Skeletal muscle cell (primary cell): ENCODE results near the gene NOTCH2NLA.
A peak's percentile ranks its signal among the peaks of the same experiment; 100 is the strongest.
"Not testable (repeated sequence)": the region's sequence is repeated elsewhere in the genome, so short reads cannot be mapped to it uniquely, and the experiment has no call there.

Source experiments
- DNase-seq: peaks from one replicate; pipeline ENCODE4 v3.0.0-alpha.2; 2010; ENCODE audit warnings: low read depth
- H3K4me3 ChIP-seq: 2 replicates; pipeline ENCODE4 v1.5.1; 2011; ENCODE audit warnings: low read depth, mild to moderate bottlenecking, control low read depth, low read length, moderate library complexity

NOTCH2NLA gene

DNA sequence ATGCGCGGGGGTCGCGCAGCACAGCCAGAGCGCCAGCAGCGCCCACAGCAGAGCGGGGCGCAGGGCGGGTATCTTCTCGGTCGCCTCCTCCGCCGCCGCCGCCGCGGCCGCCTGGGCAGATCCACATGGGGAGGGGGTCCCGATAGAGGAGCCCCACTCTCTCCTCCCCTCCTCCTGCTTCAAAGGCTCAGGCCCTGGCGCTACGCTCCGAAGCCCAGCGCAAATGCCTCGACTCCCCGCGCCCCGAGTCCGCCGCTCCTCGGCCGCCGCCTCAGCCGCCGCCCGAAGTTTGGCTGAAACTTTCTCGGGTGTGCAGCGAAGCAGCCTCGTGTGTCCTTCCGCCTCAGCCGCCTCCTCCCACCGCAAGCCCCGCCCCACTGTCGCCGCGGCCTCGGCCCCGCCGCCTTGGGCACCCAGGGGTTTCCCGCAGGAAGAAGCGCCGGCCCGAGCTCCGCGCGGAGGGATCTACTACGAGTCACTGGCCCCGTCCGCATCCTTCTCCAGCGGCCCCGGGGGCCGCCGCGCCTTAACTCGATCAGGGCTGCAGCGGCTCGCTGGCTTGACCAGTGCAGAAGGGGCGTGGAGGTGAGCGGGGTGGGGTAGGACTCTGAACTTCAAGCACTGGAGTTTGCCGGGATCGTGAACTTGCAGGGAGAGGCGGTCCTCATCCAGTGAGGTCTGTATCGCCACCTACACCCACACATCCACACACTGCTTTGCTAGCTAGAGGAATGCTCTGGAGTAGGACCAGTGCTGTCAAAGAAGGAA lies at the start of gene NOTCH2NLA:
Gene NOTCH2NLA (minus strand): TSS at position 312 of the 768 bp plus-strand sequence. CDS start 39,684 bp downstream, outside the sequence.
- peak within 1 kb of the TSS; percentile 54 for H3K4me3 ChIP-seq
- DNase-seq = not testable (repeated sequence)

DNA sequence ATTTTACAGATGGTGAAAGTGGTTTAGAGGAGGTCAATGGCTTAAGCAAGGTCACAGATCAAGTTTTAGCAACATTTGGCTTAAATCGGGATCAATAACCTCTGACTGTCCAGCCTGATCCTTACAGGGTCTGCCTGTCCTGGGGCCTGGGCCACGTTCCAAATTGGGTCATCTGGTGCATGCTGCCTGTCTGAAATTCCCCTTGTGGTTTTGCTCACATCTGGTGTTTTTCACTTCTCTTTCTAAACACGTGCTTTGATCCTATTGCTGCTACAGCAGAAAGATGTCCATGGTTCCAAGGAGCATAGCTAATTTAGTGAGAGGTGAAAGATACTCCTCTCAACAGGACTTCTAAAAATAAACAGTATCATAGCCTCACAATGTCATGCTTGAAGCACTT lies 49.5 kb upstream of the NOTCH2NLA start:
- not testable (repeated sequence) for DNase-seq, H3K4me3 ChIP-seq

- DNase-seq, H3K4me3 ChIP-seq: not testable (repeated sequence)
Measured at GRCh38 chr1:146277087-146277486, 48.3 kb upstream of the NOTCH2NLA start.

- DNase-seq = not testable (repeated sequence)
Measured at GRCh38 chr1:146274083-146274482, 45.3 kb upstream of the NOTCH2NLA start.

GRCh38 chr1:146273194-146273593 lies 44.4 kb upstream of the NOTCH2NLA start:
- H3K4me3 ChIP-seq, DNase-seq: not testable (repeated sequence)

More at GRCh38 chr1:146274083-146274482, 45.3 kb upstream of the NOTCH2NLA start:
- H3K4me3 ChIP-seq = not testable (repeated sequence)

- not testable (repeated sequence) for DNase-seq, H3K4me3 ChIP-seq
Measured at GRCh38 chr1:146272734-146273133, 43.9 kb upstream of the NOTCH2NLA start.

- not testable (repeated sequence) for H3K4me3 ChIP-seq, DNase-seq
Measured at GRCh38 chr1:146271977-146272376, 43.2 kb upstream of the NOTCH2NLA start.

- not testable (repeated sequence) for DNase-seq, H3K4me3 ChIP-seq
Measured at GRCh38 chr1:146270129-146270528, 41.3 kb upstream of the NOTCH2NLA start.

DNA sequence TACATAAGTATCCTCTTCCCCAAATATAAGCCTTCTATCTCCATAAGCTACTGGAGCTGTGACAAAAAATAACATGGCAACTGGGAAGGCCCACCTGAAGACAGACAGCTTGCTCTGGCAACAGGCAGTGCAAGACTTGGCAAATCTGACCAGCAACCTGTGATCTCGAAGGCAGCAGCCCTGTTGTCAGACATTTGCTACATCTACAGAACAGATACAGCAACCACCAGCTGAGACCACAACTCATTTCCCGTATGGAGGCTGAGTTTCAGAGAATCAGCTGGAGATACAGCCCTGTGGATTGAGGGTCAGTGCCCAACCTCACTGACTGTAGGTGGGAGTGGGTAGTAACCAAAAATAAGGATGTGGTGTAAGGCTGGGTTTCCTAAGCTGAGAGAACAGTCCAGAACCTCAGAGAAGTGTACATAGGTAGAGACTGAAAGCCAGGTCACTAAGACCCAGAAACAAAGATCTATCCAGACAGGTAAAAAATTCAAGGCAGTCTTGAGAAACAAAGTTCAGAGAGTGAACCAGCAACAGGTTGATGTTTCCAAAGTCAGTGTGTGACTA lies 37.4 kb upstream of the NOTCH2NLA start:
- DNase-seq, H3K4me3 ChIP-seq: not testable (repeated sequence)

GRCh38 chr1:146264761-146265160 lies 35.9 kb upstream of the NOTCH2NLA start:
- not testable (repeated sequence) for DNase-seq, H3K4me3 ChIP-seq

DNA sequence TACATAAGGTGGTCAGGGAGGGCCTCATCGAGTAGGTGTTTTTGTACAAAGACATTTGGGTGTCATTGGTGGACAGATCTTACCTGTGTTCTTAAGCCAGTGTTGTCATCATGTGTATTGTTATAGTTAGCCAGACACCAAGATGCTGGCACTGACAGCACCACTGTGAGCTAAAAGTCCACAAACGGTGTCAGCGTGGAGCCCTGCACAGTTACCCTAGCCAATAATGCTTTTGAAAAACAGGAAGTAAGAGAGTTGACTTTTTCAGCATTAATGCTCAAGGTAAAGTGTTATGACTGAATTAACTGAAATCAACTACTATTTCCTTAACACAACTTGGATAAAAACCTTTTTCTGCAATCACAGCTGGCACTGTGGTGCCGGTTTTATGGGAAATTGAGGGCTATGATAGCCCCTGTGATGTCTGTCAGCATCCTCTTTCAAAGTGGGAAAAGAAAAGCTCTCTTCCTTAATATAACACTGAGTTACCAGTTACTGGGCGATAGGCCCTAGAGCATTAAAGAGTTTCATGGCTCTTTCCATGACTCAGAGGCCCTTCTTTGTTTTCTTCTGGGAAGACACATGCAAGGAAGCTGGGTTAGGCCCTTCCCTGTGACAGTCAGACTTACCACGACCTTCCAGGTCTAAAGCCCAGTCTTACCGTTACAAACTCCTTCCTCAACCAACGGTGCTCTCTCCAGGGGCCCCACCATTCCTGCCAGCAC lies 31.3 kb upstream of the NOTCH2NLA start:
- not testable (repeated sequence) for DNase-seq, H3K4me3 ChIP-seq

DNA sequence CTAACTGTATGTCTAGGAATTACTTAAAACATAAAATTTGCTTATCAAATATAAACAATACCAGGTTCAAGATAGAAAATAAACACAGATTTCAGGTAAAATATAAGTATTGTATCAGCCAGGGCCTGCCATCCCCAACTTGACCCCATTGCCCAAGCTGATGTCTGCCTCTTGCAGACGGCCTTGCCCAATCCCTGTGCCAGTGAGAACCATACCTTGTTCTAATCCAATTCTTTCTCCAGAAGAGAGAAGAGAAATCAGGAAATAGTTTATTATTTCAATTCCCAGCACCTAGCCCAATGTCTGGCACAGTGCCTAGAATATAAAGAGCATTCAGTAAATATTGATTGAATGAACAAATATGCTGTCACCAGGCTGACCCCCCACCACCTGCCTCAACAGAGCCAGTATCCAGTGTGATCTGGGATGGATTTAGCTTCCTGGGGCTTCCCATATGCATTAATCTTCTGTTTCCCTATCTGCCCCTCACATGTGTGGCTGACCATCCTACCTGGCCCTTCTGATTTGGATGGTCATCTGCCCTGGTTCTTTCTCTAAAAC lies 29.3 kb upstream of the NOTCH2NLA start:
- not testable (repeated sequence) for H3K4me3 ChIP-seq, DNase-seq

DNA sequence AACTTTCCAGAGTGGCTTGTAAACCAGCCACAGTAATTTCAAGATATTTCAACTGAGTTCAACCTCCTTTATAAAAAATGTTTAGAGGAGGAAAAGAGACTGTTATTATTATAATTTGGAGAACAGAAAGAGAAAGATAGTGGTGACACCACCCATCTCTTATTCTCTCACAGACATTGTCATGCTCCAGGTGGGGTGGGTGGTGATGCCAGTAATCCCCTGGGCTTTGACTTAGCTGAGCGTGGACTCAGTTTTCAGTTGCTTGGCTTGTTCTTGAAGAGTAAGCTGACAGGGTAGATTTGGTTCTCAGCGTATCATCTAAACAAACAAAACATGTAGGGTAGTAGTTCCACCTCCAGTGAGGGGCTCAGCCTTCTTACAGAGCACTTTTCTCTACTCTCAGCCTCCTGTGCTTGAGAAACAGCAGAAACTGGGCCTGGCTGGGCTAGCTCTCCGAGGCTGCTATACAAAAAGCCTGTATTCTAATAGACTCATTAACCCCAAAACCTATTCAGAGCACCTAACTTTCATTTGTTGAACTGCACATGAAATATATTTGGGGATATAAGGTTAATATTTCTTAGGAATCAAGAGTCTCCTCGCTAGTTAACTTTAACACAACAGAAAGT lies 25.9 kb upstream of the NOTCH2NLA start:
- DNase-seq, H3K4me3 ChIP-seq: not testable (repeated sequence)

- DNase-seq, H3K4me3 ChIP-seq: not testable (repeated sequence)
Measured at GRCh38 chr1:146253249-146253855, 24.5 kb upstream of the NOTCH2NLA start.

DNA sequence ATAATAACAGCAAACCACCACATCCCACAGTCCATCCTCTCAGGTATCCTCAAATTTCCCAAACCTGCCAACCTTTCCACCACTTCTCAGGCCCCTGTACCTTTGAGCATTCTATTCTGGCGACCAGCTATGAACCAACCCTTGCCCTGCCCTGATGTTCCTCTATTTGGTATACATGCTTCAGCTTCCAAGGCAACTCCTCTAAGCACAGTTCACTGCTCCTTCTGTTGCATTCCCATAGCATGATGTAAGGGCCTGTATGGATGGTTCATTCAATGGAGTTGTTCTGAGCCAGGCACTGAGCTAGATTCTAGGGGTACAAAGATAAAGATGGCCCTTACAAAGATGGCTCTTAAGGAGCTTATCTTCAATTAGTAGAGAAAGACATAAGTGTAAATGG lies 22.7 kb upstream of the NOTCH2NLA start:
- not testable (repeated sequence) for DNase-seq

GRCh38 chr1:146248643-146249042 lies 19.8 kb upstream of the NOTCH2NLA start:
- not testable (repeated sequence) for DNase-seq, H3K4me3 ChIP-seq

More for the DNA sequence above, 22.7 kb upstream of the NOTCH2NLA start:
- not testable (repeated sequence) for H3K4me3 ChIP-seq

GRCh38 chr1:146236626-146237025 lies 7.8 kb upstream of the NOTCH2NLA start:
- H3K4me3 ChIP-seq, DNase-seq: not testable (repeated sequence)

DNA sequence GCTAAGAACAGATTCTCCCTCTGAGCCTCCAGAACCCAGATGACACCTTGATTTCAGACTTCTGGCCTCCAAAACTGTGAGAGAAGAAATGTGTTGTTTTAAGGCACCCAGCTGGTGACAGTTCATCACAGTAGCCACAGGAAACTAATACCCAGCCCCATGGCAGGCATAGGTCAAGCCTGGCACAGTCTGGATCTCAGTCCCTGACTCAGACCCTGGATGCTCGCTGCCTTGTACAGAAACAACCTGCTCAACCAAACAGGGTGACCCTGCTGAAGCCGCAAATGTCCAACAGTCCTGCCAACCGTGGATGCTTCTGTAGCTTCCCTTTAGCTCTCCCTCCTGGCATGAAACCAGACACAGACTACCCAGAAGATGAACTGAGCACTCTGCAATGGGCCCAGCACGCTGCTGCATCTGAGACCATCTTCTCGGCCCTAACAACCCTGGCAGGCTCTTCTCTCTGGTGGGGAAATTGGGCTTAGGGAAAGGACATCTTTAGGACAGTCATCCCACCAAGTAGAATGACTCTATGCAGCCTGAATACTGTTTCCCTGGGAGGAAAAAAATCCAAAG lies 7.3 kb upstream of the NOTCH2NLA start:
- DNase-seq, H3K4me3 ChIP-seq: not testable (repeated sequence)
